HG02571 (cell line): ENCODE measurements around the gene SIPA1.

Experiments used
- ATAC-seq: cut with Tn5 transposase; IDR thresholded peaks from one replicate; pipeline ENCODE4 v1.9.1; 2021; ENCODE audit warnings: mild to moderate bottlenecking, moderate library complexity; ENCODE audit not compliant: unreplicated experiment

The SIPA1 gene

GRCh38 chr11:65700399-65700798 is 62.5 kb downstream of the SIPA1 start:
- ATAC-seq: no peak
